ENCODE results near the gene SKOR2. TPM values are rescaled to one million over a fixed set of nuclear protein-coding genes. Genes with fewer than 3 reads are reported as not detected.

Gene SKOR2
- total and polyA plus RNA-seq, 2 experiments from 2014 or later = not detected

DNA sequence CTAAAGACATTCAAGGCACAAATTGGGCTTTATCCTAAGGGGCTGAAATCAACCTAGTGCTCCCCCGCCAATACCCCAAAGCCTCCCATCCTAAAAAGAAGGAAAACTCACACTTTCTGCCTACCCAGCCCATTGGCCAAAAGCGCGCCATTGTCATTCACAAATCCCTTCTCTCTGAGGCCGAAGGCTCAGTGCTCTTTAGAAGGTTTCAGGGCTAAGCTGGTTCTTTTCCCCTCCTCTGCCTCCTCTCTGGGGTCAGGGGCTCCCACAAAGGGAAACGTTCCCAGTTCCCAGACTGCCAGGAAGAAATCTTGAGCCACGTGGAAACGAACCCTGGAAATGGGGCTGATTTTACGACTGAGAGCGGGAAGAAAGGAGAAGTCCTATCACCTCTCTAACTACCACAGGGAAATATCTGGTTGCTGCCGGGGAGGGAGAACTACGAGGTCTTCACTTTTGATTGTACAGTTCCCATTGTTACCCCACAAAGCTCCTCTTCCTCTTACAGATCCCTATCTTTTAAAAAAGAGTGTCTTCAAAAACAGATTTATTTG lies 1.7 kb upstream of the SKOR2 start:
- Histone ChIP-seq H3K27me3 (peaks cover 100% of the 10 kb centered on the region), H3K4me1 (ENCODE audit: low read depth) (no peaks in the 10 kb centered on the region), H3K27ac (no peak overlapping the region), H3K36me3 (no peaks in the 10 kb centered on the region), H3K4me3 (no peak overlapping the region), H3K9me3 (ENCODE audit: low read depth) (no peaks in the 10 kb centered on the region)
- no peak for TF ChIP-seq CTCF (IDR thresholded peaks at IDR 0.05; ENCODE audit: low read depth, low read length)
- DNase-seq (ENCODE audit: low read depth in 1 of 2, low spot score in 1 of 2) = no peak

DNA sequence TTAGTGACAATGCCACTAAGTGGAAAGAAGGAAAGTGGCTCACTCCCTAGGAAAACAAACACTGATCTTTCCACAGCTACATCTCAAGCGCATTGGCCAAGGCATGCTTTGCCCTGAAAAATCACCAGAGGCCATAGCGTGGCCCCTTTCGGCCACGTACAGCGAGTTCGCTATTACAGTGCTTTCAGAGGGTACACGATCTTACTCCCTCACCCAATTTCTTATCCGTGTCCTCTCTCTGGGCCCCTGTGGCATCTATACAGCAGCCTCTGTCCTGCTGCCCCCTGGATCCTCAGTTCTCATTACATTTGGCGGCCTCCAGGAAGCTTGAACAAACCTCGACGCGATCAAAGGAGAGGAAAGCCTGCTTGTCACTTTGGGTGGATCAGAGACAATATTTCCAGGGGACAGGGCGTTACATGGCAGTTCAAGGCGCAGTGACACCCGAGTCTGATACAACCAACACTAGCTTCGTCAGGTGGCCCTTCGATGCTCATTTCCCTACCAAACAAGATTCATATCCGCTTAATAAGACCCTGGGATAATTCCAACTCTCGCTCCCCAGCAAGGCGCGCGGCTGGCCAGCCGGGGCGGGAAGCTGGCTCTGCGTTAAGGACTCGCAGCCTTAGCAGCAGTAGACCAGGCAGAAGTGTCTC lies 941 bp downstream of the SKOR2 start:
- no peak overlapping the region for H3K27ac ChIP-seq
- no peak for TF ChIP-seq CTCF (IDR thresholded peaks at IDR 0.05; ENCODE audit: low read depth, low read length)
- no peaks in the 10 kb centered on the region for H3K4me1 ChIP-seq (ENCODE audit: low read depth)
- no peaks in the 10 kb centered on the region for H3K36me3 ChIP-seq
- no peak overlapping the region for H3K4me3 ChIP-seq
- no peaks in the 10 kb centered on the region for H3K9me3 ChIP-seq (ENCODE audit: low read depth)
- no peak for DNase-seq (ENCODE audit: low read depth in 1 of 2, low spot score in 1 of 2)
- H3K27me3 ChIP-seq = peaks cover 100% of the 10 kb centered on the region

DNA sequence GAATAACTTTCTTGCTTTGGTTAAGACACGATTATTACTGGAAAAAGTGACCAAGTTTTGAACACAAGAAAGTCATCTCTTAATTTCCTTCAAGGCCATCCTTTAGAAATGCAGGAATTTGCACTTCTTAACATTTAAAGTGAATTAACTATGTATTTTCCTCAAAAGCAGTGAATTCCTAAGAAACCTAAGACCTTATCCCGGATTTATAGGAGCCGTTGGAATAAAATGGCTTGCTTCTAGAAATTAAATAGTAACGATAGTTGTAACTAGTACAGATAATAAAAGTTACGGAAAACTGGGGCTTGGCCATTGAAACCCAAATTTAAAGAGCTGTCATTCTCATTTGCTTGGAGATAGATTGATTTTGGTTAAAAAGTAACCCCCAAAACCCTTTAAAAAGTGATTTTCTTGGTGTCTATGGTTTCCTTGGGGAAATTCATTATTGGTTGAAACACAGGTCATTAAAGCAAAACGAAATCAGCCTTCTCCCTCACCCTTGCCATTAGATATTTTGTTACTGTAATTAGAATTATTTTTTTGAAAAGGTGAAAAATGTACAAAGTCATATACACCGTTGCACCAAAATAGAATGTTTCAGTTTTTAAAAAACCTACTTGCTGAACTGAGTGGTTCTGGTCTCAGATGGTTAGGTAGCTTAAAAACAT lies 2.0 kb downstream of the SKOR2 start:
- Histone ChIP-seq H3K9me3 (ENCODE audit: low read depth) (no peaks in the 10 kb centered on the region), H3K36me3 (no peaks in the 10 kb centered on the region), H3K27ac (no peak overlapping the region), H3K27me3 (peaks cover 100% of the 10 kb centered on the region), H3K4me1 (ENCODE audit: low read depth) (no peaks in the 10 kb centered on the region), H3K4me3 (no peak overlapping the region)
- TF ChIP-seq CTCF (IDR thresholded peaks at IDR 0.05; ENCODE audit: low read depth, low read length) = no peak
- DNase-seq (ENCODE audit: low read depth in 1 of 2, low spot score in 1 of 2) = no peak

GRCh38 chr18:47248604-47249313 lies 2.7 kb downstream of the SKOR2 start:
- no peak for DNase-seq (ENCODE audit: low read depth in 1 of 2, low spot score in 1 of 2)
- Histone ChIP-seq H3K4me1 (ENCODE audit: low read depth) (no peaks in the 10 kb centered on the region), H3K27ac (no peak overlapping the region), H3K4me3 (no peak overlapping the region), H3K36me3 (no peaks in the 10 kb centered on the region), H3K9me3 (ENCODE audit: low read depth) (no peaks in the 10 kb centered on the region), H3K27me3 (peaks cover 100% of the 10 kb centered on the region)
- TF ChIP-seq CTCF (IDR thresholded peaks at IDR 0.05; ENCODE audit: low read depth, low read length) = no peak

GRCh38 chr18:47248115-47248603 lies 3.3 kb downstream of the SKOR2 start:
- peaks cover 100% of the 10 kb centered on the region for H3K27me3 ChIP-seq
- no peak overlapping the region for H3K4me3 ChIP-seq
- no peaks in the 10 kb centered on the region for H3K9me3 ChIP-seq (ENCODE audit: low read depth)
- H3K36me3 ChIP-seq = no peaks in the 10 kb centered on the region
- no peak for TF ChIP-seq CTCF (IDR thresholded peaks at IDR 0.05; ENCODE audit: low read depth, low read length)
- no peaks in the 10 kb centered on the region for H3K4me1 ChIP-seq (ENCODE audit: low read depth)
- DNase-seq (ENCODE audit: low read depth in 1 of 2, low spot score in 1 of 2) = no peak
- no peak overlapping the region for H3K27ac ChIP-seq

All from cardiac muscle cell (in vitro differentiated cells and primary cell).